Liver (tissue), 3 donors: ENCODE data around the gene DNAH5.

Experiments used
- ATF3 ChIP-seq: IDR thresholded peaks from 2 replicates; pipeline ENCODE4 v1.6.1; 2016; ENCODE audit warnings: antibody characterized with exemption
- CTCF ChIP-seq: fragments of 150-350 bp; IDR thresholded peaks from 2 replicates; pipeline ENCODE4 v1.5.1; 2017; ENCODE audit warnings: improper control_type of control experiment, low read depth, low read length; ENCODE audit not compliant: missing input control
- HNF4A ChIP-seq, 2 donors: conservative IDR thresholded peaks; 2 replicates each; pipeline ENCODE4 v1.6.1; 2016; ENCODE audit warnings: antibody characterized with exemption in 2 of 2, mild to moderate bottlenecking in 2 of 2
- RAD21 ChIP-seq, 2 donors: IDR thresholded peaks; 2 replicates each; pipeline ENCODE4 v1.6.1; 2016; ENCODE audit warnings: antibody characterized with exemption in 2 of 2, mild to moderate bottlenecking in 2 of 2
- REST ChIP-seq: IDR thresholded peaks from 2 replicates; pipeline ENCODE4 v1.6.1; 2016; ENCODE audit warnings: antibody characterized with exemption, mild to moderate bottlenecking
- YY1 ChIP-seq: IDR thresholded peaks from 2 replicates; pipeline ENCODE4 v1.6.1; 2016; ENCODE audit warnings: antibody characterized with exemption, mild to moderate bottlenecking
- donor health status: healthy.
- donor health status: healthy.

- TF ChIP-seq CTCF (no peak), YY1 (no peak), REST (no peak), RAD21 (IDR thresholded peaks at IDR 0.05) (peak in 1 of 2 donors; percentile 15), ATF3 (no peak), HNF4A (conservative IDR thresholded peaks at IDR 0.05) (no peak)
Measured at GRCh38 chr5:13814301-13814700, 130.2 kb downstream of the DNAH5 start.
